Mesothelial cell of epicardium (in vitro differentiated cells): ENCODE results near the gene THEMIS. TPM values are rescaled to one million over a fixed set of nuclear protein-coding genes. Genes with fewer than 3 reads are reported as not detected.

Experiments
- DNase-seq, 2 experiments: peaks; one replicate each; pipeline ENCODE4 v3.0.0; 2021; ENCODE audit warnings: low spot score in 2 of 2; ENCODE audit not compliant: unreplicated experiment in 2 of 2
- H3K27ac Mint-ChIP-seq: 2 replicates; pipeline ENCODE4 v1.8.0; 2021; ENCODE audit warnings: mixed read lengths
- H3K27me3 Mint-ChIP-seq: 2 replicates; pipeline ENCODE4 v1.8.0; 2021; ENCODE audit warnings: low read depth, mixed read lengths
- H3K36me3 Mint-ChIP-seq: 2 replicates; pipeline ENCODE4 v1.8.0; 2021; ENCODE audit warnings: mixed read lengths
- H3K4me1 Mint-ChIP-seq: 2 replicates; pipeline ENCODE4 v1.8.0; 2021; ENCODE audit warnings: mixed read lengths
- H3K4me3 Mint-ChIP-seq: 2 replicates; pipeline ENCODE4 v1.8.0; 2021; ENCODE audit warnings: mild to moderate bottlenecking, moderate library complexity, mixed read lengths
- H3K9me3 Mint-ChIP-seq: 2 replicates; pipeline ENCODE4 v1.8.0; 2021; ENCODE audit warnings: mixed read lengths
- CTCF ChIP-seq: fragments of 200-600 bp; sonication (generic); IDR thresholded peaks from one replicate; pipeline ENCODE4 v1.5.0; 2021; ENCODE audit warnings: antibody characterized with exemption; ENCODE audit not compliant: unreplicated experiment
- total RNA-seq: library from RNA; stranded (reverse); gene quantifications from 3 replicates; pipeline ENCODE4 v1.2.1, GENCODE V29; 2021

THEMIS gene
- total RNA-seq, 1 donor from 2014 or later, result not detected

- H3K27ac Mint-ChIP-seq, result no peak overlapping the region
- H3K27me3 Mint-ChIP-seq, result no peaks in the 10 kb centered on the region
- no peaks in the 10 kb centered on the region for H3K9me3 Mint-ChIP-seq
- TF ChIP-seq CTCF, result no peak
- H3K4me3 Mint-ChIP-seq, result no peak overlapping the region
- H3K4me1 Mint-ChIP-seq, result no peaks in the 10 kb centered on the region
- DNase-seq, result no peak
- H3K36me3 Mint-ChIP-seq, result no peaks in the 10 kb centered on the region
Observed at GRCh38 chr6:127860723-127861122, 40.1 kb downstream of the THEMIS start.

GRCh38 chr6:127859956-127860355 lies 40.9 kb downstream of the THEMIS start:
- H3K4me1 Mint-ChIP-seq, result peaks cover 3% of the 10 kb centered on the region
- DNase-seq, result no peak

GRCh38 chr6:127858727-127859391 lies 42.0 kb downstream of the THEMIS start:
- H3K4me3 Mint-ChIP-seq, result no peak overlapping the region
- DNase-seq, result no peak
- no peaks in the 10 kb centered on the region for H3K27me3 Mint-ChIP-seq
- H3K27ac Mint-ChIP-seq, result no peak overlapping the region
- H3K9me3 Mint-ChIP-seq, result no peaks in the 10 kb centered on the region
- no peaks in the 10 kb centered on the region for H3K36me3 Mint-ChIP-seq
- no peak for TF ChIP-seq CTCF
- H3K4me1 Mint-ChIP-seq, result peaks cover 3% of the 10 kb centered on the region

More at GRCh38 chr6:127859956-127860355, 40.9 kb downstream of the THEMIS start:
- Mint-ChIP-seq H3K27ac (no peak overlapping the region), H3K9me3 (no peaks in the 10 kb centered on the region), H3K36me3 (no peaks in the 10 kb centered on the region), H3K4me3 (no peak overlapping the region), H3K27me3 (no peaks in the 10 kb centered on the region)
- no peak for TF ChIP-seq CTCF

- Mint-ChIP-seq H3K4me1 (peaks cover 3% of the 10 kb centered on the region), H3K9me3 (no peaks in the 10 kb centered on the region), H3K36me3 (no peaks in the 10 kb centered on the region), H3K4me3 (no peak overlapping the region), H3K27ac (no peak overlapping the region), H3K27me3 (no peaks in the 10 kb centered on the region)
- DNase-seq, result no peak
- no peak for TF ChIP-seq CTCF
Observed at GRCh38 chr6:127857051-127857637, 43.7 kb downstream of the THEMIS start.

GRCh38 chr6:127855542-127856159 lies 45.2 kb downstream of the THEMIS start:
- H3K4me3 Mint-ChIP-seq, result no peak overlapping the region
- no peaks in the 10 kb centered on the region for H3K27me3 Mint-ChIP-seq
- peaks cover 3% of the 10 kb centered on the region for H3K4me1 Mint-ChIP-seq
- H3K36me3 Mint-ChIP-seq, result no peaks in the 10 kb centered on the region
- peaks cover 5% of the 10 kb centered on the region for H3K9me3 Mint-ChIP-seq
- DNase-seq, result no peak
- no peak overlapping the region for H3K27ac Mint-ChIP-seq
- TF ChIP-seq CTCF, result no peak
